Body of pancreas (tissue), 4 donors: ENCODE results near the gene CCL2. TPM values are rescaled to one million over a fixed set of nuclear protein-coding genes. Genes with fewer than 3 reads are reported as not detected.
A peak's percentile ranks its signal among the peaks of the same experiment; 100 is the strongest.

Experiments used
- ATAC-seq: fragments of 150-250 bp; one replicate; pipeline ENCODE4 v1.9.1; 2016
- DNase-seq, 4 donors: peaks; one replicate each; pipeline ENCODE4 v3.0.0-alpha.2; 2019
- H3K27ac ChIP-seq, 4 donors: fragments of 200-600 bp; sonication (generic); 1 replicate in 3 of 4; 2 replicates in 1 of 4; pipeline versions ENCODE4 v1.5.1 to v1.6.1; 2016 to 2019; ENCODE audit warnings: mild to moderate bottlenecking in 1 of 4, mixed read lengths in 1 of 4, moderate library complexity in 1 of 4
- H3K27me3 ChIP-seq, 2 donors: fragments of 200-600 bp; sonication (generic); one replicate each; pipeline ENCODE4 v1.6.0; 2016; ENCODE audit warnings: mild to moderate bottlenecking in 1 of 2
- H3K36me3 ChIP-seq, 2 donors: fragments of 200-600 bp; sonication (generic); replicated peaks in 1 of 2; 2 replicates each; pipeline ENCODE4 v1.5.1; 2016; ENCODE audit warnings: low read depth in 2 of 2; ENCODE audit not compliant: insufficient read depth in 1 of 2
- H3K4me1 ChIP-seq: fragments of 200-600 bp; sonication (generic); one replicate; pipeline ENCODE4 v1.6.0; 2016
- H3K4me3 ChIP-seq, 2 donors: fragments of 200-600 bp; sonication (generic); 1 replicate in 1 of 2; 2 replicates in 1 of 2; pipeline ENCODE4 v1.5.1; 2016 to 2019
- H3K9me3 ChIP-seq, 3 donors: fragments of 200-600 bp; sonication (generic); 1 replicate in 2 of 3; 2 replicates in 1 of 3; pipeline ENCODE4 v1.5.1; 2016
- CTCF ChIP-seq, 7 experiments: fragments of 450-650 bp in 4 of 7; fragments of 200-600 bp in 3 of 7; sonication (generic) in 3 of 7; IDR thresholded peaks; one replicate each; pipeline ENCODE4 v1.5.1; 2016 to 2019; ENCODE audit warnings: antibody characterized with exemption in 7 of 7
- POLR2A ChIP-seq, 3 donors: fragments of 450-650 bp; IDR thresholded peaks; one replicate each; pipeline ENCODE4 v1.6.1; 2016; ENCODE audit warnings: antibody characterized with exemption in 3 of 3, mild to moderate bottlenecking in 2 of 3
- WGBS, 2 donors: methylation state at CpG; one replicate each; pipeline ENCODE4 v1.1.5; 2017; 5-methylcytosine and 5-hydroxymethylcytosine counted together
- intact Hi-C: fragments of 100-400 bp; cut with DNase I; formaldehyde crosslinking; loops from one replicate; pipeline ENCODE4 v1.15.1; 2023
- total RNA-seq, 2 donors: library from RNA; depleted of rRNA; stranded (reverse); fragments of >200 nt; gene quantifications; one replicate each; pipeline ENCODE4 v1.1.0, GENCODE V29; 2016

CCL2 gene
- total RNA-seq, 2 donors from 2014 or later = 34.0 to 49.8 TPM

- no peak overlapping the region for H3K27ac ChIP-seq
- H3K36me3 ChIP-seq = no peaks in the 10 kb centered on the region
- H3K9me3 ChIP-seq = no peaks in the 10 kb centered on the region
- intact Hi-C loops = loop anchor here (10.0 kb wide), 1 partner anchor 101 kb away; no protein-coding TSS in a partner anchor
- H3K4me1 ChIP-seq = no peaks in the 10 kb centered on the region
- H3K4me3 ChIP-seq = no peak overlapping the region
- ATAC-seq (no peak), DNase-seq (no peak)
- H3K27me3 ChIP-seq = no peaks in the 10 kb centered on the region
- no peak for TF ChIP-seq CTCF (IDR thresholded peaks at IDR 0.05)
- no peak for TF ChIP-seq POLR2A (IDR thresholded peaks at IDR 0.05)
These were observed 50.5 kb downstream of the CCL2 start for GRCh38 chr17:34305606-34306005.

- ATAC-seq = peak; percentile 30
- H3K27ac ChIP-seq = no peak overlapping the region
- 45 to 46% methylated on average over 3 of the region's 3 CpGs for WGBS, 2 donors
- TF ChIP-seq CTCF (IDR thresholded peaks at IDR 0.05) (peak in 4 of 7 experiments; percentile 32 to 48 (median 41)), POLR2A (IDR thresholded peaks at IDR 0.05) (no peak)
- no peaks in the 10 kb centered on the region for H3K9me3 ChIP-seq
- no peaks in the 10 kb centered on the region for H3K27me3 ChIP-seq
- intact Hi-C loops = loop anchor here (10.0 kb wide), 1 partner anchor 102 kb away; no protein-coding TSS in a partner anchor
- no peaks in the 10 kb centered on the region for H3K36me3 ChIP-seq
- DNase-seq = peak in 2 of 4 donors; percentile 12 to 30
- H3K4me3 ChIP-seq = no peak overlapping the region
- H3K4me1 ChIP-seq = no peaks in the 10 kb centered on the region
These were observed 51.4 kb downstream of the CCL2 start for GRCh38 chr17:34306466-34306865.

Other genes with a start within 250 kb of the CCL2 start
- not detected for gene CCL7, start 14.9 kb downstream of the CCL2 start, total RNA-seq
- not detected for gene CCL11, start 30.5 kb downstream of the CCL2 start, total RNA-seq
- not detected for gene CCL8, start 64.2 kb downstream of the CCL2 start, total RNA-seq
- not detected for gene CCL13, start 101.2 kb downstream of the CCL2 start, total RNA-seq
- not detected for gene CCL1, start 107.9 kb downstream of the CCL2 start, total RNA-seq